GM23338 (cell line): Measurements from ENCODE around the gene USP16. TPM values are rescaled to one million over a fixed set of nuclear protein-coding genes. Genes with fewer than 3 reads are reported as not detected.

Source experiments
- ATAC-seq: fragments of 200-7000 bp; cut with Tn5 transposase; 3 replicates; pipeline ENCODE4 v1.9.1; 2020
- DNase-seq: peaks from one replicate; pipeline ENCODE4 v3.0.0-alpha.2; 2015; ENCODE audit warnings: low spot score
- H2AFZ ChIP-seq: fragments of 200-600 bp; sonication (generic); 2 replicates; pipeline ENCODE4 v1.8.0; 2016; ENCODE audit warnings: antibody characterized with exemption, mild to moderate bottlenecking, moderate library complexity
- H3F3A ChIP-seq: fragments of 200-600 bp; sonication (generic); replicated peaks from 2 replicates; pipeline ENCODE4 v1.8.0; 2017; ENCODE audit warnings: antibody characterized with exemption, mixed run types, low read depth
- H3K27ac ChIP-seq: fragments of 200-600 bp; sonication (generic); 2 replicates; pipeline ENCODE4 v1.6.1; 2016; ENCODE audit warnings: low read depth
- H3K27me3 ChIP-seq: fragments of 200-600 bp; sonication (generic); 2 replicates; pipeline ENCODE4 v1.8.0; 2016; ENCODE audit warnings: mild to moderate bottlenecking, mixed run types, moderate library complexity; ENCODE audit not compliant: insufficient read depth
- H3K36me3 ChIP-seq: fragments of 200-600 bp; sonication (generic); 2 replicates; pipeline ENCODE4 v1.8.0; 2016; ENCODE audit warnings: mild to moderate bottlenecking; ENCODE audit not compliant: insufficient read depth
- H3K4me1 ChIP-seq: fragments of 200-600 bp; sonication (generic); 2 replicates; pipeline ENCODE4 v1.8.0; 2016; ENCODE audit warnings: mild to moderate bottlenecking, moderate library complexity; ENCODE audit not compliant: insufficient read depth
- H3K4me2 ChIP-seq: fragments of 200-600 bp; sonication (generic); 2 replicates; pipeline ENCODE4 v1.7.1; 2017; ENCODE audit warnings: mixed run types
- H3K4me3 ChIP-seq: fragments of 200-600 bp; sonication (generic); 2 replicates; pipeline ENCODE4 v1.6.1; 2016; ENCODE audit warnings: mixed run types
- H3K79me2 ChIP-seq: fragments of 200-600 bp; sonication (generic); replicated peaks from 2 replicates; pipeline ENCODE4 v1.8.0; 2017; ENCODE audit warnings: mild to moderate bottlenecking; ENCODE audit not compliant: insufficient read depth
- H3K9me2 ChIP-seq: fragments of 200-600 bp; sonication (generic); 2 replicates; pipeline ENCODE4 v1.8.0; 2017; ENCODE audit not compliant: insufficient read depth
- H4K20me1 ChIP-seq: fragments of 200-600 bp; sonication (generic); replicated peaks from 2 replicates; pipeline ENCODE4 v1.8.0; 2017; ENCODE audit warnings: mild to moderate bottlenecking; ENCODE audit not compliant: insufficient read depth
- H3K27ac Mint-ChIP-seq: 2 replicates; pipeline ENCODE4 v1.8.0; 2020; ENCODE audit warnings: inconsistent platforms, mild to moderate bottlenecking, moderate library complexity, mixed read lengths
- H3K27me3 Mint-ChIP-seq: 3 replicates; pipeline ENCODE4 v1.8.0; 2022; ENCODE audit warnings: low read depth, mild to moderate bottlenecking, moderate library complexity, mixed read lengths, inconsistent platforms; ENCODE audit not compliant: insufficient read depth, poor library complexity
- H3K36me3 Mint-ChIP-seq: 3 replicates; pipeline ENCODE4 v1.8.0; 2021; ENCODE audit warnings: low read depth, mild to moderate bottlenecking, inconsistent platforms, moderate library complexity, mixed read lengths
- H3K4me1 Mint-ChIP-seq: 3 replicates; pipeline ENCODE4 v1.8.0; 2020; ENCODE audit warnings: mild to moderate bottlenecking, inconsistent platforms, mixed read lengths
- H3K4me3 Mint-ChIP-seq: 3 replicates; pipeline ENCODE4 v1.8.0; 2021; ENCODE audit warnings: moderate library complexity, mild to moderate bottlenecking, inconsistent platforms, mixed read lengths
- H3K9me3 Mint-ChIP-seq: 3 replicates; pipeline ENCODE4 v1.8.0; 2020; ENCODE audit warnings: moderate library complexity, mild to moderate bottlenecking, inconsistent platforms, mixed read lengths
- CREB1 ChIP-seq: fragments of 250-450 bp; sonication (Bioruptor Pico); IDR thresholded peaks from 2 replicates; pipeline ENCODE4 v1.5.0; 2020; ENCODE audit warnings: low read depth, mild to moderate bottlenecking, moderate library complexity
- CTCF ChIP-seq, 2 experiments: fragments of 200-600 bp in 1 of 2; sonication (generic) in 1 of 2; conservative IDR thresholded peaks; 2 replicates each; pipeline versions ENCODE4 v1.5.1 to v1.6.1; 2016 to 2017; ENCODE audit warnings: antibody characterized with exemption in 2 of 2, low read depth in 2 of 2, mild to moderate bottlenecking in 2 of 2, moderate library complexity in 1 of 2
- ETS1 ChIP-seq: IDR thresholded peaks from 2 replicates; pipeline ENCODE4 v1.6.1; 2016; ENCODE audit warnings: antibody characterized with exemption
- EZH2 ChIP-seq: fragments of 200-600 bp; sonication (generic); IDR thresholded peaks from one replicate; pipeline ENCODE4 v1.8.0; 2017; ENCODE audit warnings: antibody characterized with exemption, mild to moderate bottlenecking, low read depth; ENCODE audit not compliant: unreplicated experiment
- EZH2phosphoT487 ChIP-seq: fragments of 200-600 bp; sonication (generic); IDR thresholded peaks from one replicate; pipeline ENCODE4 v1.8.1; 2018; ENCODE audit warnings: antibody characterized with exemption; ENCODE audit not compliant: unreplicated experiment
- JUNB ChIP-seq: IDR thresholded peaks from one replicate; pipeline ENCODE4 v1.6.1; 2016; ENCODE audit warnings: antibody characterized with exemption; ENCODE audit not compliant: unreplicated experiment
- NANOG ChIP-seq: IDR thresholded peaks from 2 replicates; pipeline ENCODE4 v1.6.1; 2016; ENCODE audit warnings: antibody characterized with exemption, borderline replicate concordance
- POLR2AphosphoS5 ChIP-seq: IDR thresholded peaks from 2 replicates; pipeline ENCODE4 v1.6.1; 2016; ENCODE audit warnings: antibody characterized with exemption, low read depth
- REST ChIP-seq: IDR thresholded peaks from one replicate; pipeline ENCODE4 v1.6.1; 2018; ENCODE audit warnings: antibody characterized with exemption; ENCODE audit not compliant: unreplicated experiment
- STAT1 ChIP-seq: IDR thresholded peaks from one replicate; pipeline ENCODE4 v1.6.1; 2016; ENCODE audit warnings: antibody characterized with exemption; ENCODE audit not compliant: unreplicated experiment
- ZNF114 ChIP-seq: fragments of 250-450 bp; sonication (Bioruptor Pico); IDR thresholded peaks from 2 replicates; pipeline ENCODE4 v1.5.0; 2020; ENCODE audit warnings: mild to moderate bottlenecking, moderate library complexity
- ZNF331 ChIP-seq: fragments of 250-450 bp; sonication (Bioruptor Pico); IDR thresholded peaks from 2 replicates; pipeline ENCODE4 v1.5.0; 2020; ENCODE audit warnings: low read depth, mild to moderate bottlenecking, moderate library complexity
- ZNF462 ChIP-seq: fragments of 250-450 bp; sonication (Bioruptor Pico); IDR thresholded peaks from 2 replicates; pipeline ENCODE4 v1.5.0; 2020; ENCODE audit warnings: mild to moderate bottlenecking, moderate library complexity
- polyA plus RNA-seq: library from polyadenylated mRNA; unstranded; fragments of >200 nt; fragmentation: Nextera tagmentation; extraction: Ambion mirVana; gene quantifications from 2 replicates; pipeline ENCODE4 v1.2.1, GENCODE V29; 2016
- total RNA-seq: library from RNA; depleted of rRNA; stranded (reverse); fragments of >200 nt; shearing (Covaris generic); gene quantifications from 2 replicates; pipeline ENCODE4 v1.2.3, GENCODE V29; 2014

USP16 gene
- total and polyA plus RNA-seq, 2 experiments from 2014 or later: 19.7 to 70.4 TPM

GRCh38 chr21:29055080-29055479 is 30.6 kb downstream of the USP16 start:
- H2AFZ ChIP-seq: no peak overlapping the region
- Mint-ChIP-seq H3K36me3 (peaks cover 57% of the 10 kb centered on the region), H3K4me1 (no peaks in the 10 kb centered on the region; the same call in 2 of the 3 replicates), H3K27me3 (no peaks in the 10 kb centered on the region), H3K9me3 (no peaks in the 10 kb centered on the region), H3K4me3 (no peak overlapping the region), H3K27ac (no peak overlapping the region)
- H3K36me3 ChIP-seq: peaks cover 46% of the 10 kb centered on the region
- ATAC-seq (no peak), DNase-seq (no peak)
- no peaks in the 10 kb centered on the region for H3K9me2 ChIP-seq
- H3K27ac ChIP-seq: 0 out of 2 replicates have a peak overlapping the region, but pooled peaks have one; percentile 45
- no peaks in the 10 kb centered on the region; the same call in 1 of the 2 replicates for H3K79me2 ChIP-seq
- H3K4me2 ChIP-seq: no peak overlapping the region
- peaks cover 15% of the 10 kb centered on the region; the same call in 1 of the 2 replicates for H3F3A ChIP-seq
- H3K27me3 ChIP-seq: no peaks in the 10 kb centered on the region
- H3K4me1 ChIP-seq: no peaks in the 10 kb centered on the region
- peaks cover 26% of the 10 kb centered on the region for H4K20me1 ChIP-seq
- TF ChIP-seq EZH2 (no peak), EZH2phosphoT487 (no peak), ZNF114 (CRISPR knock-in tag) (no peak), ETS1 (no peak), STAT1 (no peak), REST (no peak), POLR2AphosphoS5 (no peak), NANOG (no peak), JUNB (no peak), CREB1 (no peak), ZNF462 (CRISPR knock-in tag) (no peak), ZNF331 (no peak), CTCF (conservative IDR thresholded peaks at IDR 0.05; ENCODE audit: low read depth in 2 of 2) (no peak)
- H3K4me3 ChIP-seq: no peak overlapping the region
